MM.1S (cell line): ENCODE data around the gene LTB4R.
"Not testable (repeated sequence)": the region's sequence is repeated elsewhere in the genome, so short reads cannot be mapped to it uniquely, and the experiment has no call there.

Source experiments
- DNase-seq: peaks from one replicate; pipeline ENCODE4 v3.0.0-alpha.2; 2015
- H2AFZ ChIP-seq: fragments of 300-600 bp; sonication (generic); 2 replicates; pipeline ENCODE4 v1.6.0; 2016; ENCODE audit warnings: antibody characterized with exemption, low read length
- H3F3A ChIP-seq: fragments of 300-600 bp; sonication (generic); 2 replicates; pipeline ENCODE4 v1.6.1; 2016; ENCODE audit warnings: mild to moderate bottlenecking, antibody characterized with exemption, low read length, moderate library complexity, mixed read lengths; ENCODE audit not compliant: insufficient read depth
- H3K27ac ChIP-seq: fragments of 300-600 bp; sonication (generic); 2 replicates; pipeline ENCODE4 v1.5.1; 2016; ENCODE audit warnings: mild to moderate bottlenecking, low read length
- H3K27me3 ChIP-seq: fragments of 300-600 bp; sonication (generic); replicated peaks from 2 replicates; pipeline ENCODE4 v1.6.0; 2016; ENCODE audit warnings: low read length; ENCODE audit not compliant: insufficient read depth
- H3K36me3 ChIP-seq: fragments of 300-600 bp; sonication (generic); replicated peaks from 2 replicates; pipeline ENCODE4 v1.6.1; 2016; ENCODE audit warnings: mild to moderate bottlenecking, low read length, mixed read lengths; ENCODE audit not compliant: insufficient read depth
- H3K4me1 ChIP-seq: fragments of 300-600 bp; sonication (generic); 2 replicates; pipeline ENCODE4 v1.6.1; 2016; ENCODE audit warnings: low read length, mixed read lengths
- H3K4me2 ChIP-seq: fragments of 300-600 bp; sonication (generic); 2 replicates; pipeline ENCODE4 v1.6.0; 2016; ENCODE audit warnings: low read depth, low read length
- H3K4me3 ChIP-seq: fragments of 300-600 bp; sonication (generic); 2 replicates; pipeline ENCODE4 v1.5.1; 2016; ENCODE audit warnings: low read length, mixed read lengths
- H3K79me2 ChIP-seq: fragments of 300-600 bp; sonication (generic); 2 replicates; pipeline ENCODE4 v1.6.1; 2016; ENCODE audit warnings: mixed run types, low read length, mixed read lengths
- H3K9ac ChIP-seq: fragments of 300-600 bp; sonication (generic); 2 replicates; pipeline ENCODE4 v1.6.1; 2016; ENCODE audit warnings: low read length, mixed read lengths
- H3K9me2 ChIP-seq: fragments of 300-600 bp; sonication (generic); replicated peaks from 2 replicates; pipeline ENCODE4 v1.6.1; 2016; ENCODE audit warnings: mild to moderate bottlenecking, low read length, mixed read lengths; ENCODE audit not compliant: insufficient read depth
- H3K9me3 ChIP-seq: fragments of 300-600 bp; sonication (generic); replicated peaks from 2 replicates; pipeline ENCODE4 v1.6.1; 2016; ENCODE audit warnings: mild to moderate bottlenecking, low read length, mixed read lengths; ENCODE audit not compliant: insufficient read depth
- H4K20me1 ChIP-seq: fragments of 300-600 bp; sonication (generic); 2 replicates; pipeline ENCODE4 v1.6.1; 2016; ENCODE audit warnings: mild to moderate bottlenecking, low read length, moderate library complexity, mixed read lengths; ENCODE audit not compliant: insufficient read depth
- EZH2 ChIP-seq: fragments of 300-600 bp; sonication (generic); optimal IDR thresholded peaks from 2 replicates; pipeline ENCODE3; 2017; ENCODE audit warnings: low read depth, mild to moderate bottlenecking, antibody characterized with exemption, low read length, mixed read lengths
- EZH2phosphoT487 ChIP-seq: fragments of 300-600 bp; sonication (generic); IDR thresholded peaks from 2 replicates; pipeline ENCODE4 v1.6.1; 2018; ENCODE audit warnings: antibody characterized with exemption, low read length
- TF ChIP-seq, protein P1 (sequence below): fragments of 300-600 bp; sonication (generic); IDR thresholded peaks from 2 replicates; pipeline ENCODE4 v1.5.1; 2016; ENCODE audit warnings: antibody characterized with exemption, low read length, mixed read lengths

The LTB4R gene

GRCh38 chr14:24325963-24326362 lies 14.7 kb downstream of the LTB4R start:
- H2AFZ ChIP-seq, result no peak overlapping the region
- no peak for DNase-seq
- H3K27me3 ChIP-seq, result peaks cover 11% of the 10 kb centered on the region; the same call in 1 of the 2 replicates
- no peaks in the 10 kb centered on the region for H3K9me2 ChIP-seq
- no peaks in the 10 kb centered on the region for H4K20me1 ChIP-seq
- H3F3A ChIP-seq, result no peaks in the 10 kb centered on the region; the same call in 1 of the 2 replicates
- no peak overlapping the region for H3K27ac ChIP-seq
- H3K4me2 ChIP-seq, result no peak overlapping the region
- H3K4me3 ChIP-seq, result no peak overlapping the region
- no peaks in the 10 kb centered on the region for H3K9me3 ChIP-seq
- H3K4me1 ChIP-seq, result no peaks in the 10 kb centered on the region
- H3K79me2 ChIP-seq, result no peaks in the 10 kb centered on the region
- H3K36me3 ChIP-seq, result no peaks in the 10 kb centered on the region
- H3K9ac ChIP-seq, result no peak overlapping the region
- no peak for TF ChIP-seq EZH2phosphoT487
- TF ChIP-seq, protein P1, sequence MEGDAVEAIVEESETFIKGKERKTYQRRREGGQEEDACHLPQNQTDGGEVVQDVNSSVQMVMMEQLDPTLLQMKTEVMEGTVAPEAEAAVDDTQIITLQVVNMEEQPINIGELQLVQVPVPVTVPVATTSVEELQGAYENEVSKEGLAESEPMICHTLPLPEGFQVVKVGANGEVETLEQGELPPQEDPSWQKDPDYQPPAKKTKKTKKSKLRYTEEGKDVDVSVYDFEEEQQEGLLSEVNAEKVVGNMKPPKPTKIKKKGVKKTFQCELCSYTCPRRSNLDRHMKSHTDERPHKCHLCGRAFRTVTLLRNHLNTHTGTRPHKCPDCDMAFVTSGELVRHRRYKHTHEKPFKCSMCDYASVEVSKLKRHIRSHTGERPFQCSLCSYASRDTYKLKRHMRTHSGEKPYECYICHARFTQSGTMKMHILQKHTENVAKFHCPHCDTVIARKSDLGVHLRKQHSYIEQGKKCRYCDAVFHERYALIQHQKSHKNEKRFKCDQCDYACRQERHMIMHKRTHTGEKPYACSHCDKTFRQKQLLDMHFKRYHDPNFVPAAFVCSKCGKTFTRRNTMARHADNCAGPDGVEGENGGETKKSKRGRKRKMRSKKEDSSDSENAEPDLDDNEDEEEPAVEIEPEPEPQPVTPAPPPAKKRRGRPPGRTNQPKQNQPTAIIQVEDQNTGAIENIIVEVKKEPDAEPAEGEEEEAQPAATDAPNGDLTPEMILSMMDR, result no peak
- no peak for TF ChIP-seq EZH2

- H3K9me3 ChIP-seq, result no peaks in the 10 kb centered on the region
- no peak overlapping the region for H3K4me2 ChIP-seq
- no peak for DNase-seq
- H3K4me3 ChIP-seq, result no peak overlapping the region
- no peak for TF ChIP-seq EZH2phosphoT487
- no peak overlapping the region for H3K27ac ChIP-seq
- no peaks in the 10 kb centered on the region for H3K4me1 ChIP-seq
- no peaks in the 10 kb centered on the region for H3K36me3 ChIP-seq
- H2AFZ ChIP-seq, result no peak overlapping the region
- no peak overlapping the region for H3K9ac ChIP-seq
- H3K9me2 ChIP-seq, result no peaks in the 10 kb centered on the region
- H3K79me2 ChIP-seq, result no peaks in the 10 kb centered on the region
- peaks cover 11% of the 10 kb centered on the region; the same call in 1 of the 2 replicates for H3K27me3 ChIP-seq
- H4K20me1 ChIP-seq, result no peaks in the 10 kb centered on the region
- no peaks in the 10 kb centered on the region for H3F3A ChIP-seq
Measured at GRCh38 chr14:24327303-24327702, 16.0 kb downstream of the LTB4R start.

- H3K36me3 ChIP-seq, H3K4me2 ChIP-seq, H2AFZ ChIP-seq, H3K4me3 ChIP-seq, H3K9ac ChIP-seq, H3K9me2 ChIP-seq, H4K20me1 ChIP-seq, H3K9me3 ChIP-seq, DNase-seq, H3K27ac ChIP-seq, H3K4me1 ChIP-seq, H3K79me2 ChIP-seq, H3F3A ChIP-seq: not testable (repeated sequence)
- H3K27me3 ChIP-seq, result peaks cover 11% of the 10 kb centered on the region; the same call in 1 of the 2 replicates
- TF ChIP-seq, protein P1, result 0 out of 2 replicates have a peak, but pooled peaks have one; percentile 14
Measured at GRCh38 chr14:24327914-24328313, 16.6 kb downstream of the LTB4R start.

GRCh38 chr14:24329073-24329663 lies 17.9 kb downstream of the LTB4R start:
- H3K79me2 ChIP-seq, result no peaks in the 10 kb centered on the region
- TF ChIP-seq EZH2phosphoT487, result no peak
- TF ChIP-seq, protein P1, result no peak
- TF ChIP-seq EZH2, result no peak
- no peaks in the 10 kb centered on the region for H3K27me3 ChIP-seq
- H3F3A ChIP-seq, result no peaks in the 10 kb centered on the region
- H3K4me2 ChIP-seq, result no peak overlapping the region
- H4K20me1 ChIP-seq, result no peaks in the 10 kb centered on the region
- no peak overlapping the region for H3K27ac ChIP-seq
- no peaks in the 10 kb centered on the region for H3K9me2 ChIP-seq
- no peak overlapping the region for H3K9ac ChIP-seq
- H3K9me3 ChIP-seq, result no peaks in the 10 kb centered on the region
- no peak overlapping the region for H3K4me3 ChIP-seq
- H2AFZ ChIP-seq, result no peak overlapping the region
- no peaks in the 10 kb centered on the region for H3K36me3 ChIP-seq
- H3K4me1 ChIP-seq, result 0 out of 2 replicates have a peak, but pooled peaks cover 3% of the 10 kb centered on the region
- no peak for DNase-seq
